NCI-H748 treated with DMSO at 0.1 percent for 48 hours (cell line): ENCODE results near the gene BABAM1.

Experiments
- DNase-seq: peaks from one replicate; lab custom pipeline; 2025; lab: John Stamatoyannopoulos, UW

BABAM1 gene

GRCh38 chr19:17324357-17325114 lies 57.3 kb downstream of the BABAM1 start:
- DNase-seq, result no peak

DNA sequence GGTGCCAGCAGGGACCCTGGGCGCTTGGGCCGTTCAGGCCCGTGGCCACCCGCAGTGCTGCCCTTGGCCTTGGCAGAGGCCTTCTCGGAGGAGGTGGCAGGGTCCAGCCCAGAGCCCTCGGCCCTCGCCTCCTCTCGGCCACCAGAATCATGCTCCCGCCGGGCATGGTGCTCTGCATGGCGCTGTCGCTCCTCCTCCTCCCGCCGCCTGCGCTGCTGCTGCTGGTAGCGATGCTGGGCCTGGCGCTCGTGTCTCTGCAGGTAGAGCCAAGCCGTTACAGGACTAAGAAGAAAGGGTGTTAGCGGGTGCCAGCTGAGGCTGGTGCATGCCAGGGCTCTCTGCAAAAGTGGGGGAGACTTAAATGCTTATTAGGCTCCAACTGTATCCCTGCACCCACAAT lies 57.9 kb downstream of the BABAM1 start:
- DNase-seq, result no peak

DNA sequence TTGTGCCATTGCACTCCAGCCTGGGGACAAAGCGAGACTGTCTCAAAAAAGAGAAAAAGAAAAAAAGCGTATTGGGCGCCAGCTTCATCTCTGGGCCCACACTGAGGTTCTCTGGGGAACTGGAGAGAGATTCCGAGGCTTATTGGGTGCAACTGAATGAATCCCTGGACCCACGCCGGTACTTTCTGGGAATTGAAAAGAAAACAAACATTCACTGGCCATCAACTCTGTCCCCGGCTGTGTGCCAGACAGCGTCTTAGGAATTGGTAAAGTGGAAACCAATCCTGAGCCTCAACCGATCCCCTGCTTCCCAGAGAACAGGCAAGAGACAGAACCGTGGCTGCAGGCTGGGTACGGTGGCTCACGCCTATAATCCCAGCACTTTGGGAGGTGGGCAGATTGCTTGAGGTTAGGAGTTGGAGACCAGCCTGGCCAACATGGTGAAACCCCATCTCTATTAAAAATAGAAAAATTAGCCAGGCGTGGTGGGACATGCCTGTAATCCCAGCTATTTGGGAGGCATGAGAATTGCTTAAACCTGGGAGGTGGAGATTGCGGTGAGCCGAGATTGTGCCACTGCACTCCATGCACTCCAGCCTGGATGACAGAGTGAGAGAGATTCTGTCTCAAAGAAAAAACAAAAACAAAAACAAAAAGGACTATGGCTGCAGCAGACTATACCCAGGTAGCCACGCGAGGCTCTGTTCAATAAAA lies 58.8 kb downstream of the BABAM1 start:
- no peak for DNase-seq

DNA sequence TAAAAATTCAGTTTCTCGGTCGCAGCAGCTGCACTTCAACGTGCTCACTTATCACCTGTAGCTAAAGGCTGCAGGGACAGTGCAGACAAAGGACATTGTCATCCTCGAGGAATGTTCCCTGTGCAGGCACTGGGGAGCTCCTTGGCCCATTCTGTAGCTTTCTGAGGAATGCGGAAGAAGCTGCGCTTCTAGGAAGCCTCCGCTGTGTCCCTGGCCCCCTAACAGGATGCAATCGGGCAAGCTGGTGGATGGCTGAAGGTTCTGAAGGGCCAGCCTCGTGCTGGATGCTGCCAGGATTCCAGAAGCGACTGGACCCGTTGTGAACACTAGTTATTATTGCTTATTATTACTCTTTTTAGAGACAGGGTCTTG lies 59.3 kb downstream of the BABAM1 start:
- no peak for DNase-seq

DNA sequence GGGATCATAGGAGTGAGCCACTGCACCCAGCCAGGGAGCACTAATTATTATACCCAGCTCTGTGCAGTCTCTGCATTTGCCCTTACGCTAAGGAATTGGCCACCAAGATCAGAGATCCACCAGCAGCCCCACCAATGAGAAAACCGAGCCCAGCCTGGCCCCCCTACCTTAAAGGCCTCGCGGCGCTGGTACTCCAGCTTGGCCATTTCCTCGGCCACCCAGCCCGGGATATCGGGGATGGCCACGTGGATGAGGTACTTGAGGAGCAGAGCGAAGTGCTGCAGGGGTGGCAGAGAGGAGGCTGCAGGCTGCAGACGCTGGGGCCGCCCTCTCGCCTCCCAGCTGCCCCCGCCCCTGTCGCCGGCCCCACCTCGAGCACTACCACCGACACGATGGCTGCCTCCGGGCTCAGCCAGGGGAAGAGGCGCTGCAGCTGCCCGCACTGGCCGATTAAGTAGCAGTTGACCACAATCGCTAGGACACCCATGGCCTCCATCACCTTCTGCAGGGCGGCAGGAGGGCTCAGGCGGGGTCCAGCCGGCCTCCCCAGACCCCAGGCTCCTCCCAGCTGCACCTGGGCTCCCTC lies 59.9 kb downstream of the BABAM1 start:
- no peak for DNase-seq

DNA sequence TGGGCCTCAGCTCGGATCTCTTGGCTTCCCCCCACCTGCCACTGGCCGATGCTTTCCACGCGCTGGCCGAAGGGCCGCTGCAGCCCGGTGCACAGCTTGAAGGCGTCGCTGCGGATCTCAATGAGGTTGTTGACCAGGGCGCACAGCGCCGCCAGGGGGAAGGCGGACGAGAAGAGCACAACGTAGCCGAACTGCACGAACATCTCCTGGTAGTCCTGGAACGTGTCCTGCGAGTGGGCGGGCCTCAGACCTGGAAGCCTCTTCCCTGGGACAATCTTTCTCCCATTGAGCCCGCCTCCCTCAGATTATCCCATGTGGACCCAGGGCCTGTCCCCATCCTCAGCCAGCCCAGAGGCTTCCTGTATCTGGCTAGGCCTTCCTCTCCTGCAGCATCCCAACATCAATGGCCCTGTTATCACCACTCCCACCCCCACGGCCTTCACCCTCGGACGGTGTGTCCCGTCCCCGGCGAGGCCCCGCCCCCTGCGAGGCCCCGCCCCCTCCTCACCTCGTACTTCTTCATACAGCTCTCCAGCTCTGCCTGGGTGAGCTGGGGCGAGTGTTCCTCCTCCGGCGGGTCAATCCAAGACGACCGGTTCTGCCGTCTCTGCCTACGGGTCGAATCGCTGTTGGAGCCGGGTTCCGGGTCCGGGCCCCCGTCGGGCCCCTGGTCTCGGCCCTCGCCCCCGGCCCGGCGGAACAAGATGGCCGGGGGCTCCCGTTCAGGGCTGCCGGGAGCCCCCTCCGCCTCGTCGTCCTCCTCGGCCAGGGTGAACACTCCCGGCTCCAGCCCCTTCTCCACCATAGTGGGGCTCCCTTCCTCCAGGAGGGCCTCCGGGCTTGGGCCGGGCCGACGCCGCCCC lies 60.6 kb downstream of the BABAM1 start:
- no peak for DNase-seq
